Panc1 (cell line): Measurements from ENCODE around the gene FOXK1. TPM values are rescaled to one million over a fixed set of nuclear protein-coding genes. Genes with fewer than 3 reads are reported as not detected.

Experiments used
- ATAC-seq: fragments of 200-7000 bp; cut with Tn5 transposase; 2 replicates; pipeline ENCODE4 v1.9.1; 2020; ENCODE audit warnings: mild to moderate bottlenecking, moderate library complexity
- BruUV-seq: library from RNA; stranded (reverse); fragments of 400-500 nt; replicated peaks from 2 replicates; lab custom pipeline; 2021; lab: Mats Ljungman, UMichigan
- CTCF ChIA-PET: fragments of 300-600 bp; sonication (Branson Sonifier 250); formaldehyde crosslinking; loops from one replicate; lab custom pipeline; 2022; ENCODE audit warnings: antibody characterized with exemption; lab: Charles Lee
- POLR2A ChIA-PET: fragments of 300-600 bp; sonication (Branson Sonifier 250); formaldehyde crosslinking; loops from one replicate; lab custom pipeline; 2022; ENCODE audit warnings: antibody characterized with exemption; lab: Charles Lee
- DNase-seq: peaks from one replicate; pipeline ENCODE4 v3.0.0-alpha.2; 2010; ENCODE audit warnings: low read depth, low spot score
- H3K27ac ChIP-seq: 2 replicates; pipeline ENCODE4 v1.5.1; 2011; ENCODE audit warnings: mild to moderate bottlenecking, low read length, inconsistent platforms
- H3K27me3 ChIP-seq: fragments of 200-500 bp; sonication (Bioruptor generic); 2 replicates; pipeline ENCODE4 v1.6.0; 2014; ENCODE audit warnings: low read length, inconsistent platforms; ENCODE audit not compliant: control insufficient read depth, insufficient read depth
- H3K36me3 ChIP-seq: fragments of 200-500 bp; sonication (Bioruptor generic); 2 replicates; pipeline ENCODE4 v1.5.1; 2014; ENCODE audit warnings: inconsistent platforms, mild to moderate bottlenecking, low read length, moderate library complexity; ENCODE audit not compliant: control insufficient read depth, insufficient read depth
- H3K4me1 ChIP-seq: 2 replicates; pipeline ENCODE4 v1.5.1; 2011; ENCODE audit warnings: inconsistent platforms, mild to moderate bottlenecking, low read length, moderate library complexity; ENCODE audit not compliant: control insufficient read depth, insufficient read depth
- H3K4me3 ChIP-seq, 2 experiments: 2 replicates each; pipeline ENCODE4 v1.5.1; 2011 to 2012; ENCODE audit warnings: low read depth in 2 of 2, low read length in 2 of 2, mild to moderate bottlenecking in 2 of 2, inconsistent platforms in 1 of 2, moderate library complexity in 1 of 2
- H3K9me3 ChIP-seq: fragments of 200-500 bp; sonication (Bioruptor generic); 2 replicates; pipeline ENCODE4 v1.5.1; 2014; ENCODE audit warnings: low read depth, mild to moderate bottlenecking, inconsistent platforms, low read length, moderate library complexity; ENCODE audit not compliant: control insufficient read depth, insufficient read depth
- POLR2AphosphoS5 ChIP-seq: IDR thresholded peaks from 2 replicates; pipeline ENCODE4 v1.6.1; 2012; ENCODE audit warnings: mild to moderate bottlenecking, low read depth, low read length, moderate library complexity
- REST ChIP-seq, 2 experiments: IDR thresholded peaks; 2 replicates each; pipeline ENCODE4 v1.6.1; 2011 to 2012; ENCODE audit warnings: low read depth in 2 of 2, control low read depth in 1 of 2, low read length in 1 of 2, mild to moderate bottlenecking in 1 of 2, moderate library complexity in 1 of 2; ENCODE audit not compliant: insufficient read depth in 1 of 2
- SIN3A ChIP-seq: IDR thresholded peaks from 2 replicates; pipeline ENCODE4 v1.6.1; 2012; ENCODE audit warnings: low read depth, mild to moderate bottlenecking, low read length, moderate library complexity, borderline replicate concordance; ENCODE audit not compliant: insufficient read depth
- TCF7L2 ChIP-seq: IDR thresholded peaks from 2 replicates; pipeline ENCODE4 v1.6.1; 2011; ENCODE audit warnings: mild to moderate bottlenecking, low read depth, low read length, inconsistent platforms
- in situ Hi-C: cut with HindIII; loops from 2 replicates; pipeline ENCODE4 v1.10.0; 2016; ENCODE audit warnings: low sequenced_read_pairs, low pct_unique_long_range_greater_than_20kb
- intact Hi-C: fragments of 100-400 bp; cut with micrococcal nuclease; formaldehyde crosslinking; loops from one replicate; pipeline ENCODE4 v1.10.0; 2022; ENCODE audit not compliant: unreplicated experiment
- total RNA-seq: library from RNA; stranded (reverse); gene quantifications from one replicate; pipeline ENCODE4 v1.2.1, GENCODE V29; 2021; ENCODE audit not compliant: unreplicated experiment

Gene FOXK1
- total RNA-seq, 1 experiment from 2014 or later = 72.7 TPM

- Histone ChIP-seq H3K4me3 (no peak overlapping the region), H3K27ac (no peak overlapping the region), H3K9me3 (no peaks in the 10 kb centered on the region), H3K4me1 (no peaks in the 10 kb centered on the region), H3K36me3 (no peaks in the 10 kb centered on the region; the same call in 1 of the 2 replicates), H3K27me3 (no peaks in the 10 kb centered on the region)
- intact Hi-C loops (no loop called here), in situ Hi-C loops (no loop called here)
- POLR2A ChIA-PET = no interaction called here
- ATAC-seq = no peak
- CTCF ChIA-PET = no interaction called here
- TF ChIP-seq REST (IDR thresholded peaks at IDR 0.05; ENCODE audit: insufficient read depth in 1 of 2, low read depth in 2 of 2, low read length in 1 of 2) (no peak), TCF7L2 (no peak)
- DNase-seq = no peak
- no TSS peak for BruUV-seq
Measured at GRCh38 chr7:4785371-4785770, 103.3 kb downstream of the FOXK1 start.

DNA sequence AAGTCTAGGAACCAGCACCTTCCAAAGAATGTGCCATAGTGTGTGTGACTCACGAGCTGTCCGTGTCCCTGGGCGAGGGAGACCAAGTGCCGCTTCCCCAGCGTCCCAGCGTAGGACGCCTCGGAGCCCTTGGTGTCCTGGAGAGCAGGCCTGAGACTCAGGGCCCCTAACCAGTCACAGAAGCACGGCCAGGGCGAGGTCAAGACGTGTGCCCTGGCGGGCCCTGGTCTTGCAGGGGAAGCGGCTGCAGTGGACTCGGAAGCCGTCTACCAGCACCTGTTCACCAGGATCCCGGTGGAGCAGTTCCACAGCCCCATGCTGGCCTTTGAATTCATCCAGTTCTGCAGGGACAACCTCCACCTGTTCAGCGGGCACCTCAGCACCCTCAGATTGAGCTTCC, 103.9 kb downstream of the FOXK1 start:
- no peak overlapping the region for H3K4me3 ChIP-seq
- H3K9me3 ChIP-seq = no peaks in the 10 kb centered on the region
- in situ Hi-C loops (no loop called here), intact Hi-C loops (no loop called here)
- no peak for ATAC-seq
- CTCF ChIA-PET = no interaction called here
- POLR2A ChIA-PET = no interaction called here
- TSS peak; percentile 71 for BruUV-seq
- H3K36me3 ChIP-seq = no peaks in the 10 kb centered on the region; the same call in 1 of the 2 replicates
- H3K27me3 ChIP-seq = no peaks in the 10 kb centered on the region
- DNase-seq = no peak
- H3K27ac ChIP-seq = no peak overlapping the region
- TF ChIP-seq REST (IDR thresholded peaks at IDR 0.05; ENCODE audit: insufficient read depth in 1 of 2, low read depth in 2 of 2, low read length in 1 of 2) (no peak), TCF7L2 (no peak), POLR2AphosphoS5 (no peak)
- H3K4me1 ChIP-seq = no peaks in the 10 kb centered on the region

DNA sequence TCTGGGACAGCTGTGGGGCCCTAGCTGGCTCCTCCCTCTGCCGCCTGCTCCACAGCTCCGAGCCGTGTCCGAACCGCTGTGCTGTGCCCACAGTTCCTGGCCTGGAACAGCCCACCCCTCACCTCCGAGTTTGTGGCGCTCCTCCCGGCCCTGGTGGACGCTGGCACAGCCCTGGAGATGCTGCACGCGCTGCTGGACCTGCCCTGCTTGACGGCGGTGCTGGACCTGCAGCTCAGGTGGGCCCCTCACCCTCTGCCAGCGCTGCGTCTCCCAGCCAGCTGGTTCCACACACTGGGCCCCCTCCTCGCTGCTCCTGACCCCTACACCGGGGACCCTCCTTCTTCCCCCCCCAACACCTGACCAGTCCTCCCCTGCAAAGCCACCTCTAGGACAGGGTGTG, 105.4 kb downstream of the FOXK1 start:
- in situ Hi-C loops = no loop called here
- no peaks in the 10 kb centered on the region; the same call in 1 of the 2 replicates for H3K36me3 ChIP-seq

More for the DNA sequence above, 105.4 kb downstream of the FOXK1 start:
- H3K4me1 ChIP-seq = no peaks in the 10 kb centered on the region
- DNase-seq = no peak
- H3K27ac ChIP-seq = no peak overlapping the region
- H3K4me3 ChIP-seq = no peak overlapping the region
- ChIA-PET POLR2A (no interaction called here), CTCF (no interaction called here)
- BruUV-seq = no TSS peak
- TF ChIP-seq SIN3A (no peak), TCF7L2 (no peak), REST (IDR thresholded peaks at IDR 0.05; ENCODE audit: insufficient read depth in 1 of 2, low read depth in 2 of 2, low read length in 1 of 2) (no peak)
- no peaks in the 10 kb centered on the region for H3K9me3 ChIP-seq
- H3K27me3 ChIP-seq = no peaks in the 10 kb centered on the region
- ATAC-seq = no peak
- intact Hi-C loops = no loop called here
